GM23248 (cell line): Measurements from ENCODE around the gene ZNF580.

Experiments
- EZH2 ChIP-seq: fragments of 200-600 bp; sonication (generic); IDR thresholded peaks from 2 replicates; pipeline ENCODE4 v1.6.1; 2018; ENCODE audit warnings: antibody characterized with exemption, mild to moderate bottlenecking; ENCODE audit not compliant: insufficient read depth, poor library complexity, severe bottlenecking
- EZH2phosphoT487 ChIP-seq: fragments of 200-600 bp; sonication (generic); IDR thresholded peaks from 2 replicates; pipeline ENCODE4 v1.6.1; 2018; ENCODE audit warnings: antibody characterized with exemption, moderate library complexity, mild to moderate bottlenecking, low read depth; ENCODE audit not compliant: insufficient read depth

DNA sequence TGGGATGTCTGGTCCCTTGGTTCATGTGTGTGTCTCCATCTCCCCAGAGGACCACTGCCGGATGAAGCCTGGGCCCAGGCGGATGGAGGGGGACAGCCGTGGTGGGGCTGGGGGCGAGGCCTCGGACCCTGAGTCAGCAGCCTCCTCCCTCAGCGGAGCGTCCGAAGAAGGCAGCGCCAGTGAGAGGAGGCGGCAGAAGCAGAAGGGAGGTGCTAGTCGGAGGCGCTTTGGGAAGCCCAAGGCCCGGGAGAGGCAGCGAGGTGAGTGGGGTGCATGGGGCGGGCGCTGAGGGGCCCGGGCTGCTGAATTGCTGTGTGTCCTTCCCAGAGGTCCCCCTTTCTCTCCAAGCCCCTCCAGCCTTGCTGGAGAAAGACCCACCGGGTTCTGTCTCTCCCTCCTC lies 10.4 kb downstream of the ZNF580 start:
- TF ChIP-seq EZH2 (no peak), EZH2phosphoT487 (no peak)
